ENCODE measurements around the gene TEDC2. TPM values are rescaled to one million over a fixed set of nuclear protein-coding genes. Genes with fewer than 3 reads are reported as not detected.
A peak's percentile ranks its signal among the peaks of the same experiment; 100 is the strongest.

The TEDC2 gene
- total RNA-seq, 2 experiments from 2014 or later: 23.2 to 30.7 TPM

DNA sequence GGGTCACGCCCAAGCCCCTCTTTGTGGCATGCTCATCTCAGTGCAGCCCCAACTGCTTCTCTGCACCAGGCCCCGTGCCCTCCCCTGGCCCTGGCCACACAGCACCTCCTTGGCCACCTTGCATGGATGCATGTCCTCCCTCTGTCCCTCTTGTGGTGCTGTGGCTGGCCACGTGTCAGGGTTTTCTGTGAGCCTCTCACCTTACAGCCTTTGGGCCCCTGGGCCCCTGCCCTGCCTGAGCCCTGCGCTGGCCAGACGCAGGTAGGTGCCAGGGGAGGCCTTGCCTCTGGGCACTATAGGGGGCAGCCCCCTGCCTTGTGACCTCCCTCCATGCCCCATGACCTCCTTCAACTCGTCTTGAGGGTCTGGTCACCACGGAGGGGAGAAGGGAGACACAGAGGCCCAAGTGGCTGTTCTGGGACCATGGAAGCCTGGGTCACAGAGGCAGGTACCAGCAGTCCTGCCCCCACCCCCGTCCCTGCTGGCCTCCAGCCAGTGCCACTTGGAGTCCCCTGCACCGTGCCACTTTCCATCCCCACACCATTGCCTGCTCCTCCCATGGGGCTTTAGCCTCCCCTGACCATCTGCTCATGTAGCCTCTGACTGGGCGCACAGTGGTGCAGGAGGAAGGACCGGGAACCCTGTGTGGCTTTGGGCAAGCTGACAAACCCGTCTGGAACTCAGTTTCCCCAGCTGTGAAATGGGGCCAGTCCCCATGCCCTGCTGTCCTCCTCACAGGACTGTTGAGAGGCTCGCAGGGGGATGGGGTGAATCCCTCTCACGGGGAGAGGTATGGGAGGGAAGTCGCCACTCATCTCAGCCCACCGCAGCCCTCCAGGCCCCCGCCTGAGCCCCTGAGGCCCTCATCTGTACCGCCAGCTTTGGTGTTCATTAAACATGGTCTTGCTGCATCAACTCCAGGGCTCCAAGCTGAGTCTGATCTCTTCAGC is 42.3 kb downstream of the TEDC2 start:
- intact Hi-C loops (cut with micrococcal nuclease): loop anchor here (10.0 kb wide), 1 partner anchor 67 kb away; no protein-coding TSS in a partner anchor
- CTCF ChIA-PET: interaction anchor here (0.7 to 2.0 kb wide), 19 partner anchors 11 to 308 kb away, joined by 3 to 10 read pairs (median 4); partner anchors contain the start of genes ABCA3, AMDHD2, ATP6V0C and CCNF
- Mint-ChIP-seq H3K27me3 (no peaks in the 10 kb centered on the region), H3K27ac (no peak overlapping the region), H3K4me1 (ENCODE audit: low read depth) (no peaks in the 10 kb centered on the region), H3K36me3 (ENCODE audit: low read depth) (peaks cover 3% of the 10 kb centered on the region), H3K4me3 (no peak overlapping the region), H3K9me3 (no peaks in the 10 kb centered on the region)
- ATAC-seq (no peak), DNase-seq (no peak)
- TF ChIP-seq, protein P1, sequence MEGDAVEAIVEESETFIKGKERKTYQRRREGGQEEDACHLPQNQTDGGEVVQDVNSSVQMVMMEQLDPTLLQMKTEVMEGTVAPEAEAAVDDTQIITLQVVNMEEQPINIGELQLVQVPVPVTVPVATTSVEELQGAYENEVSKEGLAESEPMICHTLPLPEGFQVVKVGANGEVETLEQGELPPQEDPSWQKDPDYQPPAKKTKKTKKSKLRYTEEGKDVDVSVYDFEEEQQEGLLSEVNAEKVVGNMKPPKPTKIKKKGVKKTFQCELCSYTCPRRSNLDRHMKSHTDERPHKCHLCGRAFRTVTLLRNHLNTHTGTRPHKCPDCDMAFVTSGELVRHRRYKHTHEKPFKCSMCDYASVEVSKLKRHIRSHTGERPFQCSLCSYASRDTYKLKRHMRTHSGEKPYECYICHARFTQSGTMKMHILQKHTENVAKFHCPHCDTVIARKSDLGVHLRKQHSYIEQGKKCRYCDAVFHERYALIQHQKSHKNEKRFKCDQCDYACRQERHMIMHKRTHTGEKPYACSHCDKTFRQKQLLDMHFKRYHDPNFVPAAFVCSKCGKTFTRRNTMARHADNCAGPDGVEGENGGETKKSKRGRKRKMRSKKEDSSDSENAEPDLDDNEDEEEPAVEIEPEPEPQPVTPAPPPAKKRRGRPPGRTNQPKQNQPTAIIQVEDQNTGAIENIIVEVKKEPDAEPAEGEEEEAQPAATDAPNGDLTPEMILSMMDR (IDR thresholded peaks at IDR 0.05): no peak
- POLR2A ChIA-PET: interaction anchor here (1.0 kb wide), 1 partner anchor 11 kb away, joined by 4 read pairs; the partner anchor contains the start of gene ATP6V0C

DNA sequence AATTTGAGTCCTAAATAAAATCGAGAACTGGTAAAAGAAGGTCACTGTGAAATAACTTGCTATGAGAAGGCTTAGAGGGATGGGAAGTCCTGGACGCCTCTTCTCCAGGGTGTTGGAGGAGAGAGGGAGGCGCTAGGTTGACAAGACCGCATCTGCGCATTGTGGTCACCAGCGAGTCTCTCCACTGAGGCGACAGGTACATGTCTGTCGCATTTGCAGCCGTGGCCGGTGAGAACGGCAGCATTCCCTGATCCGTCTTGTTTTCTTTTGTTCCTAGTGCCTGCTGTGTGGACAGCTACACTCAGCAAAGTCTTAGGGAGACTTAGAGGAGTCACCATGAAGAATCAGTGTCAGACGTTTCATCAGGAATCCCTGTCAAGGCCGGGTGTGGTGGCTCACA is 45.8 kb downstream of the TEDC2 start:
- intact Hi-C loops (cut with micrococcal nuclease): loop anchor here (10.0 kb wide), 1 partner anchor 71 kb away; no protein-coding TSS in a partner anchor
- ChIA-PET POLR2A (no interaction called here), CTCF (interaction anchor here (1.6 kb wide), 1 partner anchor 78 kb away, joined by 4 read pairs; no protein-coding TSS in a partner anchor)
- TF ChIP-seq, protein P1 (IDR thresholded peaks at IDR 0.05): no peak
- no peaks in the 10 kb centered on the region for H3K9me3 Mint-ChIP-seq
- no peak for DNase-seq
- no peaks in the 10 kb centered on the region for H3K36me3 Mint-ChIP-seq (ENCODE audit: low read depth)
- no peaks in the 10 kb centered on the region for H3K27me3 Mint-ChIP-seq
- H3K4me1 Mint-ChIP-seq (ENCODE audit: low read depth): peaks cover 3% of the 10 kb centered on the region
- no peak overlapping the region for H3K27ac Mint-ChIP-seq
- no peak overlapping the region for H3K4me3 Mint-ChIP-seq
- no peak for ATAC-seq

DNA sequence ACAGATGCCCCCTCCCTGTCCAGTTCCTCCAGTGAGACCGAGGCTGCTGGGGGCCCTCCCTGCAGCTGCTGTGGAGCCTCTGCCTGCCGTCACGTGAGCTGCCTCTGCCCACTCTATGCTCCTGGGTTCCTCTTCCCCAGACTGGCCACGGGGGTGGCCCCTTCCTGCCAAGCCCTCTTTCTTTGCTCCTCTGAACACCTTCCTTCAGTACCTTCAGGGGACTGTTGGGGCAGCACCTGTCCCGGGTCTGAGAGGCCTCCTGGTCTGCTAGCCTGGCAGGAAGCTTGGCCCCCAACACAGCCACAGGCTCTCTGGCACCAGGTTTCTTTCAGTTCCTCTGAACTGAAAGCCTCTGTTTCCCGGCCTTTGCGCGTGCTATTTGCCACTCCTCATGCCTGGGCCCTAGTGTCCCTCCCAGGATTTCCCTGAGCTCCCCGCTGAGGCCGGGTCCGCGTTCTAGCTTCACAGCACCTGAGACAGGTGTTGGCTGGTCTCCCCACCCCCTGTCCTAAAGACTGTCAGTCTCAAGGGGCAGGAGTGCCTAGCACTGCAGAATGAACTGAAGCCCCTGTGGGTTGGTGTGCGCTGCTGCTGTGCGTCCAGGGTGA is 47.2 kb downstream of the TEDC2 start:
- ChIA-PET CTCF (no interaction called here), POLR2A (no interaction called here)
- ATAC-seq: peak; percentile 69
- Mint-ChIP-seq H3K9me3 (no peaks in the 10 kb centered on the region), H3K4me1 (ENCODE audit: low read depth) (peaks cover 3% of the 10 kb centered on the region), H3K36me3 (ENCODE audit: low read depth) (no peaks in the 10 kb centered on the region), H3K27me3 (no peaks in the 10 kb centered on the region), H3K27ac (no peak overlapping the region), H3K4me3 (no peak overlapping the region)
- TF ChIP-seq, protein P1 (IDR thresholded peaks at IDR 0.05): no peak
- intact Hi-C loops (cut with micrococcal nuclease): loop anchor here (10.0 kb wide), 1 partner anchor 72 kb away; no protein-coding TSS in a partner anchor
- peak; percentile 25 for DNase-seq

DNA sequence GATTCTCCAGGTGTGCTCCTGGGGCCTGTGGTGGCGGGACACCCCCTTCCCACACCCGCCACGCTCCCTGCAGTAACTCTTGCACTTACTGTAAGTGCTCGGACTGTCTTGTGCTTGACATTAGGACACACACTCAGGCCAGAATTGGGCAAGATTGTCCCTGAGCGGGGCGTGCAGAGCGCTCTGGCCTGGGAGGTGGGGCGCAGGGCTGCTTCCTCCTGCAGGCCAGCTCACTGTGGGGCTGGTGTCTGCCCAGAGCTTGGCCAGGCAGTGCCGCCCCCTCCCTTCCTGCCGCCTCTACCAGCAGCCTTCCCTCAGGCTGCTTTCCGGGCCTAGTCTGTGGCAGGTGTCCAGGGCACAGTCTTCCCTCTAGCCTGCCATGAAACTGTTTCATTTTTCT is 47.8 kb downstream of the TEDC2 start:
- TF ChIP-seq, protein P1 (IDR thresholded peaks at IDR 0.05): no peak
- Mint-ChIP-seq H3K36me3 (ENCODE audit: low read depth) (no peaks in the 10 kb centered on the region), H3K9me3 (no peaks in the 10 kb centered on the region), H3K27me3 (no peaks in the 10 kb centered on the region), H3K27ac (no peak overlapping the region), H3K4me3 (no peak overlapping the region), H3K4me1 (ENCODE audit: low read depth) (peaks cover 3% of the 10 kb centered on the region)
- ChIA-PET CTCF (no interaction called here), POLR2A (no interaction called here)
- DNase-seq: no peak
- ATAC-seq: no peak
- intact Hi-C loops (cut with micrococcal nuclease): loop anchor here (10.0 kb wide), 1 partner anchor 73 kb away; no protein-coding TSS in a partner anchor
